Keratinocyte (primary cell): Measurements from ENCODE around the gene TWIST1. TPM values are rescaled to one million over a fixed set of nuclear protein-coding genes. Genes with fewer than 3 reads are reported as not detected.

ENCODE experiments used
- DNase-seq: peaks from one replicate; pipeline ENCODE4 v3.0.0-alpha.2; 2011; ENCODE audit warnings: low read depth, missing footprints, low spot score
- FAIRE-seq: peaks from 2 replicates; lab custom pipeline; 2011; peaks lifted over from hg19 to GRCh38; lab: Jason Lieb, UNC
- H2AFZ ChIP-seq: 2 replicates; pipeline ENCODE4 v1.6.0; 2012; ENCODE audit warnings: low read length, control low read depth, inconsistent platforms; ENCODE audit not compliant: control insufficient read depth
- H3K27ac ChIP-seq: 2 replicates; pipeline ENCODE4 v1.5.1; 2011; ENCODE audit warnings: low read length; ENCODE audit not compliant: control insufficient read depth, insufficient read depth
- H3K27me3 ChIP-seq: 3 replicates; pipeline ENCODE4 v1.6.0; 2011; ENCODE audit warnings: low read length; ENCODE audit not compliant: control insufficient read depth, insufficient read depth; ENCODE audit errors: extremely low read depth
- H3K36me3 ChIP-seq, 2 experiments: 2 replicates in 1 of 2; 3 replicates in 1 of 2; pipeline ENCODE4 v1.5.1; 2011; ENCODE audit warnings: low read length in 2 of 2, mild to moderate bottlenecking in 1 of 2; ENCODE audit not compliant: control insufficient read depth in 2 of 2, insufficient read depth in 2 of 2; ENCODE audit errors: extremely low read depth in 1 of 2
- H3K4me1 ChIP-seq: 3 replicates; pipeline ENCODE4 v1.5.1; 2011; ENCODE audit warnings: low read length; ENCODE audit not compliant: control insufficient read depth, insufficient read depth; ENCODE audit errors: extremely low read depth
- H3K4me2 ChIP-seq: 3 replicates; pipeline ENCODE4 v1.6.0; 2011; ENCODE audit warnings: low read depth, low read length; ENCODE audit not compliant: control insufficient read depth, insufficient read depth; ENCODE audit errors: extremely low read depth
- H3K4me3 ChIP-seq, 3 experiments: fragments of 200-600 bp in 1 of 3; sonication (generic) in 1 of 3; 2 replicates in 2 of 3; 3 replicates in 1 of 3; pipeline ENCODE4 v1.5.1; 2011 to 2016; ENCODE audit warnings: low read length in 3 of 3, mild to moderate bottlenecking in 3 of 3, control low read depth in 2 of 3, inconsistent platforms in 1 of 3, low read depth in 1 of 3, mixed read lengths in 1 of 3, mixed run types in 1 of 3, moderate library complexity in 1 of 3; ENCODE audit not compliant: control insufficient read depth in 2 of 3, insufficient read depth in 2 of 3; ENCODE audit errors: extremely low read depth in 1 of 3
- H3K79me2 ChIP-seq: 2 replicates; pipeline ENCODE4 v1.6.0; 2012; ENCODE audit warnings: low read length; ENCODE audit not compliant: control insufficient read depth, insufficient read depth
- H3K9ac ChIP-seq: 3 replicates; pipeline ENCODE4 v1.6.0; 2011; ENCODE audit warnings: low read length; ENCODE audit not compliant: control insufficient read depth, insufficient read depth; ENCODE audit errors: extremely low read depth
- H3K9me1 ChIP-seq: 3 replicates; pipeline ENCODE4 v1.6.0; 2011; ENCODE audit warnings: low read length; ENCODE audit not compliant: control insufficient read depth, insufficient read depth; ENCODE audit errors: extremely low read depth
- H3K9me3 ChIP-seq: 2 replicates; pipeline ENCODE4 v1.5.1; 2012; ENCODE audit warnings: low read depth, low read length; ENCODE audit not compliant: control insufficient read depth
- H4K20me1 ChIP-seq: 3 replicates; pipeline ENCODE4 v1.6.0; 2011; ENCODE audit warnings: low read length; ENCODE audit not compliant: control insufficient read depth, insufficient read depth; ENCODE audit errors: extremely low read depth
- CTCF ChIP-seq, 3 experiments: IDR thresholded peaks in 1 of 3; conservative IDR thresholded peaks in 1 of 3; optimal IDR thresholded peaks in 1 of 3; 2 replicates in 2 of 3; 3 replicates in 1 of 3; pipeline versions ENCODE3 to v1.5.1; 2011; ENCODE audit warnings: low read length in 3 of 3, mild to moderate bottlenecking in 3 of 3, moderate library complexity in 2 of 3, control low read depth in 1 of 3, inconsistent platforms in 1 of 3; ENCODE audit not compliant: insufficient read depth in 2 of 3; ENCODE audit errors: extremely low read depth in 1 of 3
- EZH2 ChIP-seq: IDR thresholded peaks from one replicate; pipeline ENCODE4 v1.6.1; 2012; ENCODE audit warnings: inconsistent platforms, mild to moderate bottlenecking, low read length, moderate library complexity
- dilution Hi-C: fragments of 300-500 bp; cut with MboI; formaldehyde crosslinking; loops from one replicate; pipeline ENCODE4 v1.7.0; 2020; ENCODE audit warnings: low sequenced_read_pairs; ENCODE audit not compliant: extremely low pct_ligation_motif_present
- polyA plus RNA-seq, 5 experiments: library from polyadenylated mRNA; depleted of rRNA in 3 of 5; stranded (reverse) in 3 of 5; stranded (forward) in 1 of 5; unstranded in 1 of 5; fragments of >200 nt; gene quantifications; 1 replicate in 1 of 5; 2 replicates in 3 of 5; 3 replicates in 1 of 5; pipeline versions ENCODE4 v1.2.1 to v1.2.3, GENCODE V29; 2011 to 2012; ENCODE audit warnings: missing spikeins in 2 of 5, low read depth in 1 of 5, low replicate concordance in 1 of 5

The TWIST1 gene
- polyA plus RNA-seq, 1 donor (not counting 4 experiments of a cell fraction or from before 2014, with no cell fraction given): 1.5 TPM

GRCh38 chr7:19146699-19147098 is 29.3 kb upstream of the TWIST1 start:
- Histone ChIP-seq H3K9me3 (no peaks in the 10 kb centered on the region), H4K20me1 (peaks cover 2% of the 10 kb centered on the region), H3K4me3 (no peak overlapping the region), H3K36me3 (no peaks in the 10 kb centered on the region), H3K4me2 (no peak overlapping the region), H3K9me1 (no peaks in the 10 kb centered on the region), H3K9ac (no peak overlapping the region), H3K27ac (no peak overlapping the region), H3K27me3 (peaks cover 42% of the 10 kb centered on the region), H3K4me1 (no peaks in the 10 kb centered on the region), H2AFZ (no peak overlapping the region), H3K79me2 (no peaks in the 10 kb centered on the region)
- TF ChIP-seq CTCF (optimal IDR thresholded peaks at IDR 0.05 in 1 of 3, IDR thresholded peaks at IDR 0.05 in 1 of 3, conservative IDR thresholded peaks at IDR 0.05 in 1 of 3; ENCODE audit: extremely low read depth in 1 of 3, insufficient read depth in 2 of 3, low read length in 3 of 3) (no peak), EZH2 (no peak)
- FAIRE-seq: no peak
- DNase-seq: no peak
- dilution Hi-C loops: no loop called here

- Histone ChIP-seq H3K27me3 (peaks cover 45% of the 10 kb centered on the region), H3K9ac (no peak overlapping the region), H3K79me2 (no peaks in the 10 kb centered on the region), H4K20me1 (peaks cover 2% of the 10 kb centered on the region), H3K4me3 (no peak overlapping the region), H3K4me2 (no peak overlapping the region), H3K9me3 (no peaks in the 10 kb centered on the region), H2AFZ (no peak overlapping the region), H3K9me1 (no peaks in the 10 kb centered on the region), H3K36me3 (no peaks in the 10 kb centered on the region), H3K27ac (no peak overlapping the region), H3K4me1 (no peaks in the 10 kb centered on the region)
- FAIRE-seq (no peak), DNase-seq (no peak)
- TF ChIP-seq EZH2: no peak
- TF ChIP-seq CTCF (optimal IDR thresholded peaks at IDR 0.05 in 1 of 3, IDR thresholded peaks at IDR 0.05 in 1 of 3, conservative IDR thresholded peaks at IDR 0.05 in 1 of 3; ENCODE audit: extremely low read depth in 1 of 3, insufficient read depth in 2 of 3, low read length in 3 of 3): no peak
- dilution Hi-C loops: no loop called here
Measured at GRCh38 chr7:19145434-19146115, 28.1 kb upstream of the TWIST1 start.
